Measurements from ENCODE around the gene GSTM3. TPM values are rescaled to one million over a fixed set of nuclear protein-coding genes. Genes with fewer than 3 reads are reported as not detected.
"Not testable (repeated sequence)": the region's sequence is repeated elsewhere in the genome, so short reads cannot be mapped to it uniquely, and the experiment has no call there.

Gene GSTM3
- polyA plus RNA-seq, 4 donors: 71.6 to 169 (median 118) TPM

GRCh38 chr1:109685890-109686289 is 54.9 kb downstream of the GSTM3 start:
- not testable (repeated sequence) for H3K4me1 ChIP-seq (ENCODE audit: control insufficient read depth in 3 of 3, insufficient read depth in 2 of 3, low read depth in 1 of 3, low read length in 2 of 3); H3K27me3 ChIP-seq (ENCODE audit: control insufficient read depth in 3 of 3, insufficient read depth in 3 of 3, low read length in 3 of 3); H3K4me3 ChIP-seq (ENCODE audit: low read depth in 1 of 3, low read length in 3 of 3); FAIRE-seq; H3K9me3 ChIP-seq (ENCODE audit: control insufficient read depth in 2 of 2, insufficient read depth in 1 of 2, low read depth in 1 of 2, low read length in 1 of 2); H3K36me3 ChIP-seq (ENCODE audit: control insufficient read depth in 3 of 3, insufficient read depth in 2 of 3, low read depth in 1 of 3, low read length in 3 of 3)
- DNase-seq: peak in 1 of 2 donors; percentile 56
- 28 to 30% methylated on average over 4 of the region's 4 CpGs; no CpG with 5 or more reads in 1 of the 3 donors for WGBS, 3 donors
- peak overlapping the region in 1 of 3 donors; percentile 55 for H3K27ac ChIP-seq (ENCODE audit: low read depth in 1 of 3, low read length in 2 of 3)

GRCh38 chr1:109685399-109685798 is 55.4 kb downstream of the GSTM3 start:
- WGBS, 3 donors: 40 to 50% methylated on average over 1 of the region's 1 CpG; no CpG with 5 or more reads in 1 of the 3 donors
- FAIRE-seq; H3K4me1 ChIP-seq (ENCODE audit: control insufficient read depth in 3 of 3, insufficient read depth in 2 of 3, low read depth in 1 of 3, low read length in 2 of 3); H3K27ac ChIP-seq (ENCODE audit: low read depth in 1 of 3, low read length in 2 of 3); H3K9me3 ChIP-seq (ENCODE audit: control insufficient read depth in 2 of 2, insufficient read depth in 1 of 2, low read depth in 1 of 2, low read length in 1 of 2); H3K27me3 ChIP-seq (ENCODE audit: control insufficient read depth in 3 of 3, insufficient read depth in 3 of 3, low read length in 3 of 3); H3K4me3 ChIP-seq (ENCODE audit: low read depth in 1 of 3, low read length in 3 of 3); H3K36me3 ChIP-seq (ENCODE audit: control insufficient read depth in 3 of 3, insufficient read depth in 2 of 3, low read depth in 1 of 3, low read length in 3 of 3): not testable (repeated sequence)
- peak in 1 of 2 donors; percentile 61 for DNase-seq

- not testable (repeated sequence) for H3K36me3 ChIP-seq (ENCODE audit: control insufficient read depth in 3 of 3, insufficient read depth in 2 of 3, low read depth in 1 of 3, low read length in 3 of 3); H3K27me3 ChIP-seq (ENCODE audit: control insufficient read depth in 3 of 3, insufficient read depth in 3 of 3, low read length in 3 of 3); H3K4me3 ChIP-seq (ENCODE audit: low read depth in 1 of 3, low read length in 3 of 3); FAIRE-seq; H3K4me1 ChIP-seq (ENCODE audit: control insufficient read depth in 3 of 3, insufficient read depth in 2 of 3, low read depth in 1 of 3, low read length in 2 of 3); H3K9me3 ChIP-seq (ENCODE audit: control insufficient read depth in 2 of 2, insufficient read depth in 1 of 2, low read depth in 1 of 2, low read length in 1 of 2); H3K27ac ChIP-seq (ENCODE audit: low read depth in 1 of 3, low read length in 2 of 3)
- 66 to 67% methylated on average over 6 of the region's 6 CpGs; no CpG with 5 or more reads in 1 of the 3 donors for WGBS, 3 donors
- DNase-seq: peak in 1 of 2 donors; percentile 22
Observed at GRCh38 chr1:109684777-109685176, 56.1 kb downstream of the GSTM3 start.

Other genes with a start within 250 kb of the GSTM3 start
- gene CYB561D1, start 246.9 kb downstream of the GSTM3 start, polyA plus RNA-seq: 1 to 10 TPM; 5.1 to 8.6 (median 7.2) TPM
- gene AMIGO1, start 231.3 kb downstream of the GSTM3 start, polyA plus RNA-seq: 1 to 10 TPM; 1.3 to 2.9 (median 2.2) TPM
- under 1 TPM in 2 of 4 donors, not detected in 2; 0.09 to 0.64 TPM for gene GPR61, start 201.2 kb downstream of the GSTM3 start, polyA plus RNA-seq
- 1 to 10 TPM; 3.0 to 7.4 (median 4.1) TPM for gene GNAI3, start 192.4 kb downstream of the GSTM3 start, polyA plus RNA-seq
- gene GNAT2, start 121.4 kb downstream of the GSTM3 start, polyA plus RNA-seq: under 1 TPM in 2 of 4 donors, not detected in 2; 0.04 to 0.28 TPM
- gene AMPD2, start 121.2 kb downstream of the GSTM3 start, polyA plus RNA-seq: 10 to 100 TPM; 25.9 to 50.8 (median 35.2) TPM
- 100 to 1,000 TPM in 3 of 4 donors, 10 to 100 TPM in 1; 81.9 to 316 (median 206) TPM for gene GSTM4, start 84.9 kb downstream of the GSTM3 start, polyA plus RNA-seq
- 100 to 1,000 TPM in 1 of 4 donors, 10 to 100 TPM in 3; 29.4 to 170 (median 54.2) TPM for gene GSTM2, start 73.0 kb downstream of the GSTM3 start, polyA plus RNA-seq
- gene GSTM1, start 53.2 kb downstream of the GSTM3 start, polyA plus RNA-seq: 100 to 1,000 TPM in 2 of 4 donors, 1 to 10 TPM in 1, under 1 TPM in 1; 0.97 to 175 (median 51.6) TPM
- 1 to 10 TPM in 3 of 4 donors, not detected in 1; 1.1 to 4.4 (median 3.0) TPM for gene GSTM5, start 28.8 kb downstream of the GSTM3 start, polyA plus RNA-seq
- gene EPS8L3, start 22.9 kb upstream of the GSTM3 start, polyA plus RNA-seq: 100 to 1,000 TPM; 167 to 736 (median 401) TPM
- gene CSF1, start 169.8 kb upstream of the GSTM3 start, polyA plus RNA-seq: 10 to 100 TPM in 1 of 4 donors, 1 to 10 TPM in 2, under 1 TPM in 1; 0.89 to 15.5 (median 4.4) TPM
- 100 to 1,000 TPM in 2 of 4 donors, 10 to 100 TPM in 2; 67.6 to 159 (median 96.8) TPM for gene AHCYL1, start 243.7 kb upstream of the GSTM3 start, polyA plus RNA-seq

Data from small intestine (tissue), 7 donors.